Adrenal gland (tissue), 19 donors: ENCODE measurements around the gene RUVBL2. TPM values are rescaled to one million over a fixed set of nuclear protein-coding genes. Genes with fewer than 3 reads are reported as not detected.

Source experiments
- DNase-seq, 7 donors: peaks; one replicate each; pipeline ENCODE4 v3.0.0-alpha.2; 2019 to 2020
- H3K27ac ChIP-seq, 5 donors: fragments of 200-600 bp; sonication (generic) in 4 of 5; 1 replicate in 3 of 5; 2 replicates in 2 of 5; pipeline versions ENCODE4 v1.5.1 to v1.8.0; 2016 to 2020; ENCODE audit warnings: mild to moderate bottlenecking in 1 of 5
- H3K27me3 ChIP-seq: fragments of 200-600 bp; 2 replicates; pipeline ENCODE4 v1.8.0; 2021
- H3K36me3 ChIP-seq, 2 donors: fragments of 200-600 bp; replicated peaks in 1 of 2; 1 replicate in 1 of 2; 2 replicates in 1 of 2; pipeline versions ENCODE4 v1.5.1 to v1.8.0; 2018 to 2022
- H3K4me1 ChIP-seq, 2 donors: fragments of 200-600 bp; replicated peaks in 1 of 2; 1 replicate in 1 of 2; 2 replicates in 1 of 2; pipeline versions ENCODE4 v1.5.1 to v1.8.0; 2018 to 2021
- H3K4me3 ChIP-seq, 4 donors: fragments of 200-600 bp; sonication (generic) in 3 of 4; one replicate each; pipeline ENCODE4 v1.5.1; 2016 to 2018
- H3K9me3 ChIP-seq, 3 donors: fragments of 200-600 bp; sonication (generic) in 1 of 3; replicated peaks in 1 of 3; 1 replicate in 2 of 3; 2 replicates in 1 of 3; pipeline versions ENCODE4 v1.5.1 to v1.8.0; 2016 to 2021
- CTCF ChIP-seq, 6 experiments: fragments of 450-650 bp in 4 of 6; fragments of 200-600 bp in 2 of 6; sonication (generic) in 1 of 6; IDR thresholded peaks; 1 replicate in 5 of 6; 2 replicates in 1 of 6; pipeline versions ENCODE4 v1.5.1 to v1.8.0; 2016 to 2021; ENCODE audit warnings: antibody characterized with exemption in 6 of 6, mild to moderate bottlenecking in 2 of 6, moderate library complexity in 1 of 6
- POLR2A ChIP-seq, 2 donors: fragments of 450-650 bp; IDR thresholded peaks; one replicate each; pipeline ENCODE4 v1.6.1; 2017; ENCODE audit warnings: antibody characterized with exemption in 2 of 2, mild to moderate bottlenecking in 2 of 2, moderate library complexity in 1 of 2
- WGBS, 4 donors: extraction: QIAGEN DNeasy Blood & Tissue Kit in 2 of 4; methylation state at CpG; one replicate each; pipeline versions ENCODE4 v1.1.5 to v1.1.7; 2013 to 2017; 5-methylcytosine and 5-hydroxymethylcytosine counted together
- intact Hi-C, 2 donors: fragments of 100-400 bp; cut with DNase I; formaldehyde crosslinking; loops; one replicate each; pipeline versions ENCODE4 v1.14.1 to v1.15.0; 2022 to 2023
- long read RNA-seq, 10 donors: library from polyadenylated mRNA in 3 of 10; unstranded in 2 of 10; stranded (forward) in 1 of 10; transcript quantifications; one replicate each; pipeline ENCODE4 v2.0.0 and lab custom pipeline, GENCODE V29; 2021 to 2026
- polyA plus RNA-seq, 3 donors: library from polyadenylated mRNA; stranded (reverse); fragments of 200-250 nt in 2 of 3; fragments of 350-450 nt in 1 of 3; fragmentation: Illumina TruSeq in 1 of 3; extraction: RNeasy Lipid Tissue Mini Kit (QIAGEN cat#74804) in 1 of 3; gene quantifications; one replicate each; pipeline ENCODE4 v1.2.3, GENCODE V29; 2013 to 2014
- total RNA-seq, 9 donors: library from RNA; depleted of rRNA in 4 of 9; stranded (reverse); fragments of >200 nt in 4 of 9; fragments of 120-200 nt in 1 of 9; fragmentation: NEBNext Ultra II Directional in 1 of 9; extraction: Animal tissue kit (Norgen Biotek cat#: 25700) in 1 of 9; gene quantifications; one replicate each; pipeline versions ENCODE4 v1.1.0 to v1.2.4, GENCODE V29; 2013 to 2023
- donor health status: healthy with polysubstance abuse.
- donor health status: Bipolar disorder and iron deficiency.
- donor health status: DM: yes; HTN: yes; CAD: no.
- donor health status: DM: no; HTN: no; CAD: no.
- donor health status: DM: no; HTN: no; CAD: no.
- donor health status: DM: yes; HTN: yes; CAD: no.

The RUVBL2 gene
- total RNA-seq (100 to 1,000 TPM in 2 of 9 donors, 10 to 100 TPM in 7; 45.4 to 143 (median 76.8) TPM), polyA plus RNA-seq (10 to 100 TPM; 41.3 to 93.3 (median 70.7) TPM)
- long read RNA-seq, donor 1, transcript RUVBL2-206 (15 exons, 2,009 nt), result major isoform, 20 of 88 reads
- long read RNA-seq, donor 1, partial matches to known transcripts, result 59 of 88 reads
- long read RNA-seq, donor 1, other reads (novel, unspliced or antisense), result 6 of 88 reads
- long read RNA-seq, donor 2, transcript RUVBL2-206 (15 exons, 2,009 nt), result major isoform, 15 of 29 reads
- long read RNA-seq, donor 2, partial matches to known transcripts, result 9 of 29 reads
- long read RNA-seq, donor 2, other reads (novel, unspliced or antisense), result 0 of 29 reads
- long read RNA-seq, donor 3, transcript RUVBL2-206 (15 exons, 2,009 nt), result major isoform, 15 of 95 reads
- long read RNA-seq, donor 3, partial matches to known transcripts, result 76 of 95 reads
- long read RNA-seq, donor 3, other reads (novel, unspliced or antisense), result 0 of 95 reads
- long read RNA-seq, donor 4, transcript RUVBL2-206 (15 exons, 2,009 nt), result major isoform, 48 of 56 reads
- long read RNA-seq, donor 4, partial matches to known transcripts, result 3 of 56 reads
- long read RNA-seq, donor 4, other reads (novel, unspliced or antisense), result 5 of 56 reads
- long read RNA-seq, donor 5, transcript RUVBL2-206 (15 exons, 2,009 nt), result major isoform, 103 of 145 reads
- long read RNA-seq, donor 5, partial matches to known transcripts, result 23 of 145 reads
- long read RNA-seq, donor 5, other reads (novel, unspliced or antisense), result 16 of 145 reads
- long read RNA-seq, donor 6, transcript RUVBL2-206 (15 exons, 2,009 nt), result major isoform, 40 of 51 reads
- long read RNA-seq, donor 6, partial matches to known transcripts, result 6 of 51 reads
- long read RNA-seq, donor 6, other reads (novel, unspliced or antisense), result 5 of 51 reads
- long read RNA-seq, donor 7, transcript RUVBL2-206 (15 exons, 2,009 nt), result major isoform, 5 of 19 reads
- long read RNA-seq, donor 7, partial matches to known transcripts, result 13 of 19 reads
- long read RNA-seq, donor 7, other reads (novel, unspliced or antisense), result 0 of 19 reads
- long read RNA-seq, donor 8, transcript RUVBL2-206 (15 exons, 2,009 nt), result major isoform, 33 of 80 reads
- long read RNA-seq, donor 8, partial matches to known transcripts, result 36 of 80 reads
- long read RNA-seq, donor 8, other reads (novel, unspliced or antisense), result 6 of 80 reads
- long read RNA-seq, donor 9, transcript RUVBL2-206 (15 exons, 2,009 nt), result major isoform, 6 of 26 reads
- long read RNA-seq, donor 9, partial matches to known transcripts, result 19 of 26 reads
- long read RNA-seq, donor 9, other reads (novel, unspliced or antisense), result 0 of 26 reads
- long read RNA-seq, donor 10, transcript RUVBL2-206 (15 exons, 2,009 nt), result major isoform, 5 of 24 reads
- long read RNA-seq, donor 10, partial matches to known transcripts, result 17 of 24 reads
- long read RNA-seq, donor 10, other reads (novel, unspliced or antisense), result 0 of 24 reads

DNA sequence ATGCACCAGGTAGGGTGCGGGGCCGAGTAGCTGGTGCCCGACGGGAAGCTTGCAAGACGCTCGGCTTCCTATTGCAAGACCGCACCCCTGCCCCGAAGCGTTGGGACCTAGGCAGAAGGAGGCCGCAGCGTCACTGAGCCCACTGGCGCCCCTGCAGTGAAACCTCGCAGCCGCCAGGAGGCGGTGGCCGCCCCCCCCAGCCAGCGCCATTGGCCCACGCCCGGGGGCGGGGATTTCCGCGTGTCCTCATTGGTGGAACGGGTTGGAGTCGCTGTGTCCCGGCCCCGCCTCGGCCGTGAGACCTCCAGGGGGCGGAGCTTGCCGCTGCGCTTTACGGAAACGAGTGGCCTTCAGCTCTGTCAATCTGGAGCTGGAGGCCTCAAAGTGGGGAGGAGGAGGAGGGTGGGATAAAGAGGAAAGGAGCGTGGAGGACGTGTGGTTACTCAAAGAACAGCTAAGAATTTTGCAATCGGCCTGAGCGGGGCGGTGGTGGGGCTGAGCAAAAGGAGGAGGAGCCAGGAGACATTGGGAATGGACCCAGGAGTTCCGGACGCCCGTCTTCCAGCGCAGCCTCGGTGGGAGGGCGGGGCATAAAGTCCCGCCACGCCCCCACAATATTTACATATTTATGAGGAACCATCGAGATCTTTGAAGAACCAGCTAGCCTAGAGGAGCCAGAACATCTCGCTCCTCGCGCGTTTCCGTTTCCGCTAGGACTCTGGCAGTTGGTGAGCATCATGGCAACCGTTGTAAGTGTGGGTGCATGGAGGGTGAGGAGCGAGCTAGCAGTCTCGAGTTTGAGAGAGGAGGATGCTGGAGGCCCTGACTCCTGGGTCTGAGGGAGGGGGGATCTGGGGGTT, at the start of gene RUVBL2, which contains the start of gene GYS1:
RUVBL2 (plus strand) TSS at position 713 of the 860 bp plus-strand sequence; CDS start at position 738, 25 bp downstream.
GYS1 (minus strand) TSS at position 135 of the 860 bp plus-strand sequence. CDS start 197 bp downstream, outside the sequence.
- no peaks in the 10 kb centered on the region for H3K27me3 ChIP-seq
- peak; percentile 99 to 100 (median 100) for DNase-seq
- intact Hi-C loops, result no loop called here
- peak within 1 kb of the TSS; percentile 71 to 96 (median 88) for H3K27ac ChIP-seq
- TF ChIP-seq CTCF (IDR thresholded peaks at IDR 0.05) (peak; percentile 95 to 99 (median 98)), POLR2A (IDR thresholded peaks at IDR 0.05) (peak; percentile 73 to 88)
- no peaks in the 10 kb centered on the region for H3K9me3 ChIP-seq
- 0 to 2% (median 0%) methylated on average over 13 to 56 of the region's 56 CpGs for WGBS, 4 donors
- peaks cover 0 to 13% of the 10 kb centered on the region in 2 donors for H3K36me3 ChIP-seq
- peaks cover 18 to 27% of the 10 kb centered on the region in 2 donors for H3K4me1 ChIP-seq
- H3K4me3 ChIP-seq, result peak within 1 kb of the TSS; percentile 1 to 91 (median 50)

GRCh38 chr19:48945415-48945814, 48.3 kb upstream of the RUVBL2 start:
- Histone ChIP-seq H3K27ac (no peak overlapping the region), H3K27me3 (no peaks in the 10 kb centered on the region), H3K9me3 (peaks cover 0 to 7% (median 0%) of the 10 kb centered on the region in 3 donors), H3K4me1 (no peaks in the 10 kb centered on the region), H3K36me3 (no peaks in the 10 kb centered on the region), H3K4me3 (no peak overlapping the region)
- TF ChIP-seq CTCF (IDR thresholded peaks at IDR 0.05), result no peak
- no peak for DNase-seq
- 83 to 89% (median 86%) methylated on average over 5 of the region's 5 CpGs for WGBS, 4 donors
- intact Hi-C loops, result no loop called here

- H3K4me3 ChIP-seq, result no peak overlapping the region
- H3K36me3 ChIP-seq, result no peaks in the 10 kb centered on the region
- DNase-seq, result no peak
- no peaks in the 10 kb centered on the region for H3K4me1 ChIP-seq
- no peaks in the 10 kb centered on the region for H3K27me3 ChIP-seq
- intact Hi-C loops, result no loop called here
- 78 to 94% (median 87%) methylated on average over 2 of the region's 2 CpGs for WGBS, 4 donors
- H3K9me3 ChIP-seq, result peaks cover 0 to 5% (median 0%) of the 10 kb centered on the region in 3 donors
- TF ChIP-seq POLR2A (IDR thresholded peaks at IDR 0.05) (no peak), CTCF (IDR thresholded peaks at IDR 0.05) (no peak)
- H3K27ac ChIP-seq, result no peak overlapping the region
Observed at GRCh38 chr19:48945817-48946216, 47.9 kb upstream of the RUVBL2 start.
